SU-DHL-6 (cell line): ENCODE measurements around the gene TENT4A.
"Not testable (repeated sequence)": the region's sequence is repeated elsewhere in the genome, so short reads cannot be mapped to it uniquely, and the experiment has no call there.

ENCODE experiments used
- H2AFZ ChIP-seq: fragments of 200-600 bp; sonication (generic); 2 replicates; pipeline ENCODE4 v1.6.1; 2014; ENCODE audit warnings: low read depth, mild to moderate bottlenecking, moderate library complexity, mixed read lengths, antibody characterized with exemption, low read length; ENCODE audit not compliant: severe bottlenecking
- H3F3A ChIP-seq: fragments of 200-600 bp; shearing (Covaris generic); 2 replicates; pipeline ENCODE4 v1.6.0; 2016; ENCODE audit warnings: antibody characterized with exemption, mild to moderate bottlenecking; ENCODE audit not compliant: insufficient read depth
- H3K27ac ChIP-seq: fragments of 200-600 bp; sonication (generic); 2 replicates; pipeline ENCODE4 v1.5.1; 2016; ENCODE audit warnings: low read depth, mild to moderate bottlenecking, low read length, moderate library complexity, mixed read lengths
- H3K27me3 ChIP-seq: fragments of 200-600 bp; sonication (generic), shearing (Covaris generic); 2 replicates; pipeline ENCODE4 v1.6.0; 2014; ENCODE audit warnings: mild to moderate bottlenecking, low read length
- H3K36me3 ChIP-seq: fragments of 200-600 bp; sonication (generic); 2 replicates; pipeline ENCODE4 v1.6.1; 2014; ENCODE audit warnings: mild to moderate bottlenecking, low read length, mixed read lengths
- H3K4me2 ChIP-seq: fragments of 300-600, 200-600 bp; shearing (Covaris generic), sonication (generic); 2 replicates; pipeline ENCODE4 v1.6.0; 2014; ENCODE audit warnings: low read length, low read depth, mild to moderate bottlenecking; ENCODE audit not compliant: poor library complexity, severe bottlenecking
- H3K4me3 ChIP-seq: fragments of 200-600 bp; sonication (generic); 2 replicates; pipeline ENCODE4 v1.5.1; 2014; ENCODE audit warnings: antibody characterized with exemption, low read length, mild to moderate bottlenecking, mixed read lengths; ENCODE audit not compliant: insufficient read depth, poor library complexity, severe bottlenecking
- H3K79me2 ChIP-seq: fragments of 200-600 bp; sonication (generic); 2 replicates; pipeline ENCODE4 v1.6.1; 2014; ENCODE audit warnings: mild to moderate bottlenecking, low read length, moderate library complexity; ENCODE audit not compliant: insufficient read depth
- H3K9ac ChIP-seq: fragments of 200-600 bp; sonication (generic); 2 replicates; pipeline ENCODE4 v1.7.0; 2014; ENCODE audit warnings: mild to moderate bottlenecking, low read length
- H3K9me2 ChIP-seq: fragments of 200-600 bp; sonication (generic); replicated peaks from 2 replicates; pipeline ENCODE4 v1.6.1; 2014; ENCODE audit warnings: low read length; ENCODE audit not compliant: insufficient read depth
- H3K9me3 ChIP-seq: fragments of 200-600 bp; sonication (generic); 2 replicates; pipeline ENCODE4 v1.6.1; 2014; ENCODE audit warnings: low read length, mixed read lengths; ENCODE audit not compliant: insufficient read depth
- H4K20me1 ChIP-seq: fragments of 200-600 bp; sonication (generic); 2 replicates; pipeline ENCODE4 v1.6.1; 2014; ENCODE audit warnings: low read depth, mild to moderate bottlenecking, antibody characterized with exemption, low read length, moderate library complexity, mixed read lengths
- EZH2phosphoT487 ChIP-seq: fragments of 200-600 bp; sonication (generic), shearing (Covaris generic); conservative IDR thresholded peaks from 2 replicates; pipeline ENCODE4 v1.6.1; 2018; ENCODE audit warnings: mild to moderate bottlenecking, antibody characterized with exemption, low read length, moderate library complexity, mixed read lengths
- TF ChIP-seq, protein P1 (sequence below): fragments of 200-600 bp; sonication (generic); IDR thresholded peaks from one replicate; pipeline ENCODE4 v1.5.1; 2017; ENCODE audit warnings: antibody characterized with exemption, mild to moderate bottlenecking, low read length, moderate library complexity; ENCODE audit not compliant: insufficient read depth, poor library complexity, severe bottlenecking

Gene TENT4A

DNA sequence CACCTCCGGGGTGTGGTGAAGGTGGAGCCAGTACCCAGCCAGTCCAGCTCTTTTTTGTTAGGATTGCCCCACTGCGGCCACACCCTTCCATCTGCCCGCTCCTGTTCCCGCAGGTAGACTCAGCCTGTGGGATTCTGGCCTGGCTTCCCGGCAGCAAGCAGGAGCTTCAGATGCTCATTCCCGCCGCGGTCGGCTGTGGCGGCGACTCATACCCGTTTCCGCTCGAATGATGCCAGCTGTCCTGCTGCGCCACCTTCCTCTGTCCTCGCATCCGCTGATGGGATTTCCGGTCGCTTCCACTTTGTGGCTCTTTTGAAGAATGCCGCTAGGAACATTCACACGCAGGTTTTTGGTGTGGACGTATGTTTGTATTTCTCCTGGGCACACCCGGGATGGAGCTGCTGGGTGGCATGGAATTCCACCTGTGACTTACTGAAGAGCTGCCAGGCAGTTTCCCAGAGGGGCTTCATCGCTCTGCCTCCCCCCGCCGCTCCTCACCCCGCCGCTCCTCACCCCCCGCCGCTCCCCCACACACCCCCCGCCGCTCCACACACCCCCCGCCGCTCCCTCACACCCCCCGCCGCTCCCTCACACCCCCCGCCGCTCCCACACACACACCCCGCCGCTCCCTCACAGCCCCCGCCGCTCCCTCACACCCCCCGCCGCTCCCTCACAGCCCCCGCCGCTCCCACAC, 60.3 kb downstream of the TENT4A start:
- Histone ChIP-seq H3K9ac (no peak overlapping the region), H2AFZ (no peak overlapping the region), H3K9me2 (no peaks in the 10 kb centered on the region), H3K4me3 (no peak overlapping the region), H3K36me3 (no peaks in the 10 kb centered on the region), H3K27me3 (no peaks in the 10 kb centered on the region), H4K20me1 (no peaks in the 10 kb centered on the region), H3K9me3 (no peaks in the 10 kb centered on the region), H3K4me2 (no peak overlapping the region), H3F3A (no peaks in the 10 kb centered on the region), H3K27ac (no peak overlapping the region), H3K79me2 (no peaks in the 10 kb centered on the region)
- TF ChIP-seq EZH2phosphoT487: no peak
- TF ChIP-seq, protein P1, sequence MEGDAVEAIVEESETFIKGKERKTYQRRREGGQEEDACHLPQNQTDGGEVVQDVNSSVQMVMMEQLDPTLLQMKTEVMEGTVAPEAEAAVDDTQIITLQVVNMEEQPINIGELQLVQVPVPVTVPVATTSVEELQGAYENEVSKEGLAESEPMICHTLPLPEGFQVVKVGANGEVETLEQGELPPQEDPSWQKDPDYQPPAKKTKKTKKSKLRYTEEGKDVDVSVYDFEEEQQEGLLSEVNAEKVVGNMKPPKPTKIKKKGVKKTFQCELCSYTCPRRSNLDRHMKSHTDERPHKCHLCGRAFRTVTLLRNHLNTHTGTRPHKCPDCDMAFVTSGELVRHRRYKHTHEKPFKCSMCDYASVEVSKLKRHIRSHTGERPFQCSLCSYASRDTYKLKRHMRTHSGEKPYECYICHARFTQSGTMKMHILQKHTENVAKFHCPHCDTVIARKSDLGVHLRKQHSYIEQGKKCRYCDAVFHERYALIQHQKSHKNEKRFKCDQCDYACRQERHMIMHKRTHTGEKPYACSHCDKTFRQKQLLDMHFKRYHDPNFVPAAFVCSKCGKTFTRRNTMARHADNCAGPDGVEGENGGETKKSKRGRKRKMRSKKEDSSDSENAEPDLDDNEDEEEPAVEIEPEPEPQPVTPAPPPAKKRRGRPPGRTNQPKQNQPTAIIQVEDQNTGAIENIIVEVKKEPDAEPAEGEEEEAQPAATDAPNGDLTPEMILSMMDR: no peak

DNA sequence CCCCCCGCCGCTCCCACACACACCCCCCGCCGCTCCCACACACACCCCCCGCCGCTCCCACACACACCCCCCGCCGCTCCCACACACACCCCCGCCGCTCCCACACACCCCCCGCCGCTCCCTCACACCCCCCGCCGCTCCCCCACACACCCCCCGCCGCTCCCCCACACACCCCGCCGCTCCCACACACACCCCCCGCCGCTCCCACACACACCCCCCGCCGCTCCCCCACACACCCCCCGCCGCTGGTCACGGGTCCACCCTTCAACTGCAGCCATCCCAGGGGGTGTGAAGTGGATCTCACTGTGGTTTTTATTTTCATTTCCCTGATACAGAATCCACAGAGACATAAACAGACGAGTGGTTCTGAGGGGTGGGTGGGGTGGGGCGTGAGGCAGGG, 61.0 kb downstream of the TENT4A start:
- H3K4me3 ChIP-seq, H3K9me3 ChIP-seq, H3K9ac ChIP-seq, H2AFZ ChIP-seq, H3F3A ChIP-seq, H3K79me2 ChIP-seq, H3K27ac ChIP-seq, H3K9me2 ChIP-seq, H3K4me2 ChIP-seq, H4K20me1 ChIP-seq, H3K27me3 ChIP-seq, H3K36me3 ChIP-seq: not testable (repeated sequence)

DNA sequence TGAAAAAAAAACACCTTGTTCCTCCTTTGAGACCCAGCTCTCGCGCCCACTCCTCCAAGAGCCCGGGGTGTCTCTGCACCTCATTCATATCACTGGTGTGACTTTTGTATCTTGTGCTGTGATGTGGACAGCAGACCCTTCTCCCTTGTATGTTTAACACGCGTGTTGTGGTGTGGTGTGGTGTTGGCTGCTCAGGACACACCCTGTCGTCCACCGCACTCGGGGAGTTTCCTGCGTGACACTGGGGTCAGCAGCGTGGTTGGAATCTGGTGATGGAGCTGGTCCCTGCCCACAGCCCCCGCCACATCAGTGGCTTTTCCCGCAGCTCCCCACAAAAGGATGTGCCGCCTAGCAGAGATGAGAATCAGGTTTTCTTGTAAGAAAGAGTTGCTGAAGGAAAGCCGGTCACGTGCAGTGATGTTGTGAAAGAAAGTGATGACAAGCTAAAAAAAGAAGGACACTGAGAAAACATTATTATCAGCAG, 61.5 kb downstream of the TENT4A start:
- H3K79me2 ChIP-seq: no peaks in the 10 kb centered on the region
- no peak overlapping the region for H3K4me3 ChIP-seq
- no peak overlapping the region for H3K4me2 ChIP-seq
- H3K27me3 ChIP-seq: no peaks in the 10 kb centered on the region
- no peak overlapping the region for H3K27ac ChIP-seq
- no peaks in the 10 kb centered on the region for H4K20me1 ChIP-seq
- H3K36me3 ChIP-seq: no peaks in the 10 kb centered on the region
- no peak overlapping the region for H3K9ac ChIP-seq
- no peak overlapping the region for H2AFZ ChIP-seq
- no peaks in the 10 kb centered on the region for H3K9me3 ChIP-seq
- TF ChIP-seq, protein P1: no peak
- no peak for TF ChIP-seq EZH2phosphoT487
- H3F3A ChIP-seq: no peaks in the 10 kb centered on the region
- no peaks in the 10 kb centered on the region for H3K9me2 ChIP-seq

DNA sequence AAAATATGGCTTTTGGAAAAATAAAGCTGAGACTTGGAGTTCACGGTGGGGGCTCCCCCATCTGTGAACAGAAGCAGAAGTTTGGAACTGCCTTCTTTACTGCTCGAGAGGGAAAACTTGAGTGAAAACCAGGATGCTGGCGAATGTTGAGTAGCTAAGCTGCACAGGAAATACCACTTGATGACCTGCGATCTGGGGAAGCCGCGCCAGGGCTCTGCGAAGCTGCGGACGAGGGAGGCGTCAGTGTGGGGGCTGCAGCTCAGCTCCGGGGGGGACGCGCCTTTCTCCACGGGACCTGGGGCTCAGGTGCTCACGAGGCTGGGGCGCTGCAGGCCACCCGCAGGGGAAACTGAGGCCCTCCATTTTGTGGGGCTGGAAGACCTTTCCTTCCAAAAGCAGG, 62.3 kb downstream of the TENT4A start:
- TF ChIP-seq EZH2phosphoT487: no peak
- TF ChIP-seq, protein P1: no peak
- Histone ChIP-seq H3F3A (no peaks in the 10 kb centered on the region), H3K4me3 (no peak overlapping the region), H3K4me2 (no peak overlapping the region), H3K9me2 (no peaks in the 10 kb centered on the region), H3K9me3 (no peaks in the 10 kb centered on the region), H3K36me3 (no peaks in the 10 kb centered on the region), H3K27me3 (no peaks in the 10 kb centered on the region), H3K79me2 (no peaks in the 10 kb centered on the region), H3K9ac (no peak overlapping the region), H3K27ac (no peak overlapping the region), H2AFZ (no peak overlapping the region), H4K20me1 (no peaks in the 10 kb centered on the region)
